ENCODE measurements around the gene LPP. TPM values are rescaled to one million over a fixed set of nuclear protein-coding genes. Genes with fewer than 3 reads are reported as not detected.
A peak's percentile ranks its signal among the peaks of the same experiment; 100 is the strongest.
"Not testable (repeated sequence)": the region's sequence is repeated elsewhere in the genome, so short reads cannot be mapped to it uniquely, and the experiment has no call there.

LPP gene
- total and polyA plus RNA-seq, 8 donors, result 23.1 to 220 (median 26.7) TPM

DNA sequence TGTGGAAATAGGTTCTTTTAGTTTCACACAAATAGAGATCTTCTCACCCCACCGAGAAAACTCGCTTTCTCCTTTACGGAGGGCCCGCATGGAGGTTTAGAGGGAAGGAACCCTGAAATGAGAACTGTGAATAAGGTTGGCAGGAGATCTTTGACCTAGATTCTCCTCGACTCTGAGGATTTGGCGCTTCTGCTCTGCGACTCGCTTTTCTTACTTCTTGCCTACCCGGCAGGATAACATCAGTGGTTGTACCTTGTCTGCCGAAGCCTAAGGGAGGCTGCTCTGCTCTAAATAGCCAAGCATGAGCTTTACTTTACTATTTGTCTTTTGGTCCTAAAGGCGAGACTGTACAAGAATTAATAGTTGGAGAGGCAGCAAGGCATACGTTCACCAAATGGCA, 544.5 kb downstream of the LPP start:
- no peak for TF ChIP-seq CTCF (IDR thresholded peaks at IDR 0.05)
- no peaks in the 10 kb centered on the region for H3K27me3 ChIP-seq

GRCh38 chr3:188700501-188700900, 546.5 kb downstream of the LPP start:
- ATAC-seq (no peak), DNase-seq (no peak)
- H3K27me3 ChIP-seq, result no peaks in the 10 kb centered on the region
- H3K36me3 ChIP-seq, result no peaks in the 10 kb centered on the region
- intact Hi-C loops (cut with DNase I), result no loop called here
- H3K4me1 ChIP-seq, result peaks cover 0 to 27% of the 10 kb centered on the region in 2 donors
- no peaks in the 10 kb centered on the region for H3K9me3 ChIP-seq
- H3K4me3 ChIP-seq, result no peak overlapping the region
- peak overlapping the region in 1 of 2 donors; percentile 53 for H3K27ac ChIP-seq
- no peak for TF ChIP-seq CTCF (IDR thresholded peaks at IDR 0.05)

More for the DNA sequence above, 544.5 kb downstream of the LPP start:
- intact Hi-C loops (cut with DNase I), result no loop called here
- Histone ChIP-seq H3K4me3 (no peak overlapping the region), H3K9me3 (no peaks in the 10 kb centered on the region), H3K36me3 (no peaks in the 10 kb centered on the region), H3K4me1 (peaks cover 0 to 27% of the 10 kb centered on the region in 2 donors), H3K27ac (no peak overlapping the region)
- ATAC-seq (no peak), DNase-seq (no peak)

- Histone ChIP-seq H3K9me3 (no peaks in the 10 kb centered on the region), H3K4me1 (peaks cover 0 to 27% of the 10 kb centered on the region in 2 donors), H3K36me3 (no peaks in the 10 kb centered on the region), H3K27me3 (no peaks in the 10 kb centered on the region), H3K27ac (peak overlapping the region in 1 of 2 donors; percentile 83), H3K4me3 (no peak overlapping the region)
- ATAC-seq (no peak), DNase-seq (no peak)
- no peak for TF ChIP-seq CTCF (IDR thresholded peaks at IDR 0.05)
- intact Hi-C loops (cut with DNase I), result no loop called here
These were observed 547.0 kb downstream of the LPP start for GRCh38 chr3:188700918-188701317.

- no peak overlapping the region for H3K4me3 ChIP-seq
- no peaks in the 10 kb centered on the region for H3K9me3 ChIP-seq
- no peaks in the 10 kb centered on the region for H3K27me3 ChIP-seq
- intact Hi-C loops (cut with DNase I), result no loop called here
- peaks cover 0 to 30% of the 10 kb centered on the region in 2 donors for H3K4me1 ChIP-seq
- DNase-seq (no peak), ATAC-seq (peak; percentile 69)
- H3K27ac ChIP-seq, result peak overlapping the region in 1 of 2 donors; percentile 83
- no peaks in the 10 kb centered on the region for H3K36me3 ChIP-seq
- no peak for TF ChIP-seq CTCF (IDR thresholded peaks at IDR 0.05)
These were observed 547.6 kb downstream of the LPP start for GRCh38 chr3:188701485-188701969.

DNA sequence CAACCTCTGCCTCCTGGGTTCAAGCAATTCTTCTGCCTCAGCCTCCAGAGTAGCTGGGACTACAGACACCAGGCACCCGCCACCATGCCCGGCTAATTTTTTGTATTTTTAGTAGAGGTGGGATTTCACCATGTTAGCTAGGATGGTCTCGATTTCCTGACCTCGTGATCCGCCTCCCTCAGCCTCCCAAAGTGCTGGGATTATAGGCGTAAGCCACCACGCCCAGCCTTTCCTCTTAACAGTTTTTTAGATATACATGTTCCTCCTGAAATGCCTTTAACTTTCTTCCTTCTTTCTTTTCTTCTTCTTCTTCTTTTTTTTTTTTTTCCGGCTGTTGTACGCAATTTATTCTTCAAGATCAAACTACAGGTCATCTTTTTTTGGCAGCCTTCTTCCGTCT, 548.1 kb downstream of the LPP start:
- peaks cover 0 to 34% of the 10 kb centered on the region in 2 donors for H3K4me1 ChIP-seq
- H3K9me3 ChIP-seq; H3K36me3 ChIP-seq; H3K27me3 ChIP-seq; DNase-seq; H3K4me3 ChIP-seq; intact Hi-C loops (cut with DNase I): not testable (repeated sequence)
- ATAC-seq, result peak; percentile 13
- H3K27ac ChIP-seq, result peak overlapping the region in 1 of 2 donors; percentile 83

DNA sequence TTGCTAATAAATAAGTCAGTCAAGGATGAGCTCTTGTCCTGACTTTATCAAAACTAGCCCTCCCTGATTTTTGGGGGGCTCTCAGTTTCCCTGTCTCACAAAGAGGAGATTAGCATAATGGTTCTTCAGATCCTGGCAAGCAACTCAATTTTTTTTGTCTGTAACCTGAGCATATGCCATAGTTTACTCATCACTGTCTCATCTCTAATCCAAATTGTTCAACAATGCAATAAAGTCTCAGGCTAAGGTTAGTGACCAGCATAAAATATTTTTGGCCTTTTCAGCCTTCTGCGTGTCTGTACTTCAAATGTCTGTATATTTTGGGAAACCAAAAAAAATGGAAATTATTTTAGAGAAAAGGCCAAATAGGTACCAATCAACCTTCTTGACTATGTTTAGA, 552.2 kb downstream of the LPP start:
- DNase-seq (no peak), ATAC-seq (no peak)
- TF ChIP-seq CTCF (IDR thresholded peaks at IDR 0.05), result no peak
- H3K9me3 ChIP-seq, result no peaks in the 10 kb centered on the region
- no peak overlapping the region for H3K27ac ChIP-seq
- H3K4me3 ChIP-seq, result no peak overlapping the region
- H3K36me3 ChIP-seq, result peaks cover 0 to 6% of the 10 kb centered on the region in 2 donors
- intact Hi-C loops (cut with DNase I), result no loop called here
- peaks cover 0 to 28% of the 10 kb centered on the region in 2 donors for H3K4me1 ChIP-seq
- no peaks in the 10 kb centered on the region for H3K27me3 ChIP-seq

All from left lung (tissue), 10 donors.